Breast epithelium (tissue), 4 donors: ENCODE measurements around the gene EGFL6. TPM values are rescaled to one million over a fixed set of nuclear protein-coding genes. Genes with fewer than 3 reads are reported as not detected.

Source experiments
- DNase-seq, 2 donors: peaks; one replicate each; pipeline ENCODE4 v3.0.0-alpha.2; 2019; ENCODE audit warnings: low spot score in 2 of 2
- H3K27ac ChIP-seq, 2 donors: fragments of 200-600 bp; sonication (generic) in 1 of 2; one replicate each; pipeline ENCODE4 v1.5.1; 2016 to 2019; ENCODE audit warnings: mild to moderate bottlenecking in 1 of 2
- H3K27me3 ChIP-seq, 2 donors: fragments of 200-600 bp; sonication (generic) in 1 of 2; one replicate each; pipeline versions ENCODE4 v1.5.1 to v1.6.0; 2017 to 2019; ENCODE audit warnings: control low read depth in 1 of 2, mild to moderate bottlenecking in 1 of 2
- H3K36me3 ChIP-seq: fragments of 200-600 bp; one replicate; pipeline ENCODE4 v1.5.1; 2019
- H3K4me1 ChIP-seq, 2 donors: fragments of 200-600 bp; sonication (generic); one replicate each; pipeline ENCODE4 v1.5.1; 2016 to 2019; ENCODE audit warnings: control low read depth in 1 of 2
- H3K4me3 ChIP-seq, 3 donors: fragments of 200-600 bp; sonication (generic); 1 replicate in 2 of 3; 2 replicates in 1 of 3; pipeline ENCODE4 v1.5.1; 2016 to 2019; ENCODE audit warnings: mild to moderate bottlenecking in 3 of 3, moderate library complexity in 2 of 3
- H3K9me3 ChIP-seq, 2 donors: fragments of 200-600 bp; sonication (generic) in 1 of 2; one replicate each; pipeline ENCODE4 v1.5.1; 2016 to 2019; ENCODE audit warnings: control low read depth in 1 of 2
- CTCF ChIP-seq, 3 donors: fragments of 450-650 bp; IDR thresholded peaks; one replicate each; pipeline ENCODE4 v1.5.1; 2016 to 2017; ENCODE audit warnings: antibody characterized with exemption in 3 of 3, mild to moderate bottlenecking in 3 of 3, moderate library complexity in 3 of 3
- POLR2A ChIP-seq: fragments of 450-650 bp; IDR thresholded peaks from one replicate; pipeline ENCODE4 v1.6.1; 2016; ENCODE audit warnings: antibody characterized with exemption, mild to moderate bottlenecking, moderate library complexity
- POLR2AphosphoS5 ChIP-seq, 3 donors: sonication (generic); formaldehyde crosslinking; IDR thresholded peaks; one replicate each; pipeline ENCODE4 v1.6.1; 2017; ENCODE audit warnings: antibody characterized with exemption in 3 of 3
- intact Hi-C: fragments of 100-400 bp; cut with DNase I; formaldehyde crosslinking; loops from one replicate; pipeline ENCODE4 v1.15.1; 2023; ENCODE audit warnings: low total_unique reads
- total RNA-seq, 3 donors: library from RNA; depleted of rRNA; stranded (reverse); fragments of >200 nt; gene quantifications; one replicate each; pipeline ENCODE4 v1.1.0, GENCODE V29; 2016

The EGFL6 gene
- total RNA-seq, 3 donors from 2014 or later, result 0.59 to 11.8 (median 0.98) TPM

GRCh38 chrX:13565511-13565910 lies 3.9 kb upstream of the EGFL6 start:
- Histone ChIP-seq H3K9me3 (no peaks in the 10 kb centered on the region), H3K4me3 (no peak overlapping the region), H3K27me3 (peaks cover 0 to 57% of the 10 kb centered on the region in 2 donors), H3K4me1 (no peaks in the 10 kb centered on the region), H3K27ac (no peak overlapping the region), H3K36me3 (no peaks in the 10 kb centered on the region)
- TF ChIP-seq POLR2A (no peak), CTCF (IDR thresholded peaks at IDR 0.05) (no peak), POLR2AphosphoS5 (IDR thresholded peaks at IDR 0.05) (no peak)
- no peak for DNase-seq
- intact Hi-C loops, result no loop called here

GRCh38 chrX:13570261-13570605 lies 832 bp downstream of the EGFL6 start:
- Histone ChIP-seq H3K9me3 (no peaks in the 10 kb centered on the region), H3K27ac (no peak overlapping the region), H3K4me1 (no peaks in the 10 kb centered on the region), H3K27me3 (peaks cover 0 to 89% of the 10 kb centered on the region in 2 donors), H3K36me3 (no peaks in the 10 kb centered on the region), H3K4me3 (peak overlapping the region in 2 of 3 donors; percentile 37 to 60)
- DNase-seq, result no peak
- TF ChIP-seq POLR2AphosphoS5 (IDR thresholded peaks at IDR 0.05) (no peak), CTCF (IDR thresholded peaks at IDR 0.05) (no peak), POLR2A (no peak)
- intact Hi-C loops, result no loop called here

GRCh38 chrX:13571136-13571535 lies 1.7 kb downstream of the EGFL6 start:
- no peaks in the 10 kb centered on the region for H3K36me3 ChIP-seq
- no peak overlapping the region for H3K4me3 ChIP-seq
- DNase-seq, result no peak
- no peak for TF ChIP-seq POLR2A
- TF ChIP-seq POLR2AphosphoS5 (IDR thresholded peaks at IDR 0.05), result no peak
- TF ChIP-seq CTCF (IDR thresholded peaks at IDR 0.05), result no peak
- no peak overlapping the region for H3K27ac ChIP-seq
- intact Hi-C loops, result no loop called here
- no peaks in the 10 kb centered on the region for H3K9me3 ChIP-seq
- H3K4me1 ChIP-seq, result no peaks in the 10 kb centered on the region
- peaks cover 0 to 88% of the 10 kb centered on the region in 2 donors for H3K27me3 ChIP-seq

GRCh38 chrX:13574600-13574999 lies 5.2 kb downstream of the EGFL6 start:
- TF ChIP-seq POLR2AphosphoS5 (IDR thresholded peaks at IDR 0.05) (no peak), CTCF (IDR thresholded peaks at IDR 0.05) (no peak), POLR2A (no peak)
- peaks cover 0 to 65% of the 10 kb centered on the region in 2 donors for H3K27me3 ChIP-seq
- intact Hi-C loops, result no loop called here

GRCh38 chrX:13579661-13580060 lies 10.3 kb downstream of the EGFL6 start:
- no peak overlapping the region for H3K27ac ChIP-seq
- DNase-seq, result no peak
- TF ChIP-seq CTCF (IDR thresholded peaks at IDR 0.05) (no peak), POLR2AphosphoS5 (IDR thresholded peaks at IDR 0.05) (no peak), POLR2A (no peak)

More at GRCh38 chrX:13574600-13574999, 5.2 kb downstream of the EGFL6 start:
- Histone ChIP-seq H3K27ac (no peak overlapping the region), H3K9me3 (no peaks in the 10 kb centered on the region), H3K4me3 (no peak overlapping the region), H3K36me3 (no peaks in the 10 kb centered on the region), H3K4me1 (no peaks in the 10 kb centered on the region)
- no peak for DNase-seq

More at GRCh38 chrX:13579661-13580060, 10.3 kb downstream of the EGFL6 start:
- Histone ChIP-seq H3K27me3 (peaks cover 0 to 34% of the 10 kb centered on the region in 2 donors), H3K4me3 (no peak overlapping the region), H3K36me3 (no peaks in the 10 kb centered on the region), H3K9me3 (no peaks in the 10 kb centered on the region), H3K4me1 (no peaks in the 10 kb centered on the region)
- intact Hi-C loops, result no loop called here
